ENCODE data around the gene METTL21C. TPM values are rescaled to one million over a fixed set of nuclear protein-coding genes. Genes with fewer than 3 reads are reported as not detected.
A peak's percentile ranks its signal among the peaks of the same experiment; 100 is the strongest.

Gene METTL21C
- total RNA-seq, 1 donor from 2014 or later, result 8.9 TPM

GRCh38 chr13:102658660-102659059, 36.2 kb downstream of the METTL21C start:
- DNase-seq, result no peak

GRCh38 chr13:102657630-102658029, 37.2 kb downstream of the METTL21C start:
- DNase-seq, result no peak

- DNase-seq, result no peak
These were observed 40.1 kb downstream of the METTL21C start for GRCh38 chr13:102654756-102655155.

GRCh38 chr13:102651892-102652291, 43.0 kb downstream of the METTL21C start:
- no peak for DNase-seq

DNA sequence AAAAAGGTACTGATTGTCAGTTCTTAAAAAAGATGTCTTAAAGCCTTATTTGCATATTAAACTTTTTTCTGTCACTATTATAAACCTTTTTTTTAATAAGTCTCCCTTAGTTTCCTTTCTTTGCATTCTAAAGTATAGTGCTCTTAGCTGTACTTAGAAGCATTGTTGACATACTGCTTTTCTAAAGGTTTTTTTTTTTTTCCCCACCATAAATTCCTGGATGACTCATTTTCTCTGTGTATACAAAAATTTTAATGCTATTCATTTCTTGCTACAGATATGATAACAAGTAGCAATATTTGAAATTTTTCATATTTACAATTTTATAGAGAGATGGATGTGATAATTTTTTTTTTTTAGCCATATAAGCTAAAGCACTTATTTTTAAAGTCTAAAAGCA, 43.5 kb downstream of the METTL21C start:
- no peak for DNase-seq

DNA sequence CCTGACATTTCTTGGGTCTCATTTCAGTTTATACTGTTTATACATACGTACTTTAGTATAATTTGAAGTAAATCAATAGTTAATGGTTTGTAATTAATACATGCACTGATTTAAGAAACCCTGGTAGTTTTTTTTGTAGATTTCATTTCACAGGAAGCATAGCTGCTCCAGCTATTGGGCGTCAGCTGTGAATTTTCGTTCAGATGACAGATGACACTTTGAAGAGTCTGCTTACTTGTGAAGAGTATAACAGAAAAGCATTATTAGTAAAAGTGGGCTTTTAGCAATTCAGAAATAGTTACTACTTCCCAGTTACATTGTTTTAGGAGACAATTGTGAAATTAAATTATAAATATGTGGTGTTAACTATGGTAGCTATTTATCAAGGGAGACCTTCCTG, 44.4 kb downstream of the METTL21C start:
- DNase-seq, result no peak

- no peak for DNase-seq
These were observed 46.8 kb downstream of the METTL21C start for GRCh38 chr13:102648046-102648445.

DNA sequence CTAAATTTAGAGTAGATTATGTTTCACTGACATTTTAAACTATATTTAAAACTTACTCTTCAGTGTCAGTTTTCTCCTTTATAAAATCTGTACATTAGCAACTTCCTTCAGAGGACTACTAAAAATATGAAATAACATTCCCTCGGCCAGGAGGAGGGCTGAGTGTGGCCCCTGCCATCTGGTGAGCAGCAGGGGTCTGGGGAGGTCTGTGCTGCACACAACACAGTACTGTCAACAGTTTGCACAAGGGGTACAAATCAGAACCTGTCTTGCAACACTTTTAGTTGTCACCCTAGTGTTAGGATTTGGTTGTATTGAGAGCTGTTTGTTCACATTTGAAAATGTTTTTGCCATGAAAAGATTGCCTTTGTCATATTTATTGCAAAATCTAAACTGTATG, 49.1 kb downstream of the METTL21C start:
- no peak for DNase-seq

DNA sequence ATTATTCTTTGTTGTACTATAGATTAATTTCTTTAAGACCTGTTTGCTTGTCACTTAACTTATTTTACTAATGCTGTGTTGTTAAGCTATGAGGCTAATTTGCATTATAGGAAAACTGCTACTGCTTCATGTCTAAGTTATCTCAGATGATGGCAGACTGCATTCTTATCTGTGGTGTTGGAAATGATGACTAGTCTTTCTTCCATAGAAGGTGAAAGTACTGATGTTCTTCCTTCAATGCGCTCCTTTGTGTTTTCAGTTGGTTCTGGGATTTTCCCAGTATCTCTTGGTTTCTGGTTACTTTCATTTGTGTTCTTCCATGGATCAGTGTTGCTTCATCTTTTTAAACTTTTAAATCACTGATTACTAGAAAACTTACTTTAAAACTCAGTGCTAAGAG, 51.2 kb downstream of the METTL21C start:
- DNase-seq, result no peak

DNA sequence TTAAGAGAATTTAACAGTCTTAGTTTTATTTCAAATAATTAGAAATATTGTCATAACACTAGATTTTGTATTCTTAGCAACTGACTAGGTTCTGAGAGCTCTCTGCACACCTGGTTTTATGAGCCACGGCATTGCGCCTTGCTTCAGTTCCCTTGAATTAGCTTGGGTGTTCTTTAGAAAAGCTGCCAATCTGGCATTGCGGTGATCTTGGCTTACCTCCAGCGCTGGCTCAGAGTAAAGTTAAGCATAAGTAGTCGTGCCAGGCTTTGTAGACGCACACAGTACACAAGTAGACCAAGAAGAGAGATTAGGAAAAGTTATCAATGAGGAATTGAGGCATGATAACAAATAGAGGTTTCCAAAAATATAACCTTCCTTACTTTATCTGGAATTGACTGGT, 52.4 kb downstream of the METTL21C start:
- DNase-seq, result peak; percentile 35

- DNase-seq, result no peak
These were observed 52.8 kb downstream of the METTL21C start for GRCh38 chr13:102642029-102642428.

- no peak for DNase-seq
These were observed 56.1 kb downstream of the METTL21C start for GRCh38 chr13:102638741-102639140.

Other genes with a start within 250 kb of the METTL21C start
- 60.0 TPM for gene TPP2, start 98.1 kb downstream of the METTL21C start, total RNA-seq
- 13.6 TPM for gene TEX30, start 78.7 kb upstream of the METTL21C start, total RNA-seq
- 24.6 TPM for gene POGLUT2, start 103.9 kb upstream of the METTL21C start, total RNA-seq
- gene BIVM, start 104.1 kb upstream of the METTL21C start, total RNA-seq, result 47.9 TPM
- 61.3 TPM for gene ERCC5, start 151.0 kb upstream of the METTL21C start, total RNA-seq